IPS-NIHi7 (cell line): ENCODE results near the gene ADM5.
"Not testable (repeated sequence)": the region's sequence is repeated elsewhere in the genome, so short reads cannot be mapped to it uniquely, and the experiment has no call there.

ENCODE experiments used
- DNase-seq: peaks from one replicate; pipeline ENCODE4 v3.0.0; 2012; ENCODE audit warnings: mixed read lengths; ENCODE audit errors: extremely low spot score

ADM5 gene

DNA sequence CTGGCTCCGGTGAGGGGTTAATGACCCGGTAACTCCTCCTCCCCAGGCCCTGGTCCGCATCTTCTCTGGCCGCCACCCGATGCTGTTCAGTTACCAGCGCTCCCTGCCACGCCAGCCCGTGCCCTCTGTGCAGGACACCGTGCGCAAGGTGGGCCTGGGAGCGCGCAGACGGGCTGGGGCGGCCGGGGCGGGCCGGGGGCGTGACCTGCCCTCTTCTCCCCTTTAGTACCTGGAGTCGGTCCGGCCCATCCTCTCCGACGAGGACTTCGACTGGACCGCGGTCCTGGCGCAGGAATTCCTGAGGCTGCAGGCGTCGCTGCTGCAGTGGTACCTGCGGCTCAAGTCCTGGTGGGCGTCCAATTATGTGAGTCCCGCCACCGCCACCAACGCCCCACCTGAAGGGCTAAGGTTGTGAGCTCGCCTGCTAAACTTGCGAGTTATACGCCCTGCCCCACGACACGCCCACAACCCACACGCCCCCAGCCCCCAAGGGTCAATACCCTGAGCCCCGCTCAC is 11.9 kb downstream of the ADM5 start:
- DNase-seq: no peak

DNA sequence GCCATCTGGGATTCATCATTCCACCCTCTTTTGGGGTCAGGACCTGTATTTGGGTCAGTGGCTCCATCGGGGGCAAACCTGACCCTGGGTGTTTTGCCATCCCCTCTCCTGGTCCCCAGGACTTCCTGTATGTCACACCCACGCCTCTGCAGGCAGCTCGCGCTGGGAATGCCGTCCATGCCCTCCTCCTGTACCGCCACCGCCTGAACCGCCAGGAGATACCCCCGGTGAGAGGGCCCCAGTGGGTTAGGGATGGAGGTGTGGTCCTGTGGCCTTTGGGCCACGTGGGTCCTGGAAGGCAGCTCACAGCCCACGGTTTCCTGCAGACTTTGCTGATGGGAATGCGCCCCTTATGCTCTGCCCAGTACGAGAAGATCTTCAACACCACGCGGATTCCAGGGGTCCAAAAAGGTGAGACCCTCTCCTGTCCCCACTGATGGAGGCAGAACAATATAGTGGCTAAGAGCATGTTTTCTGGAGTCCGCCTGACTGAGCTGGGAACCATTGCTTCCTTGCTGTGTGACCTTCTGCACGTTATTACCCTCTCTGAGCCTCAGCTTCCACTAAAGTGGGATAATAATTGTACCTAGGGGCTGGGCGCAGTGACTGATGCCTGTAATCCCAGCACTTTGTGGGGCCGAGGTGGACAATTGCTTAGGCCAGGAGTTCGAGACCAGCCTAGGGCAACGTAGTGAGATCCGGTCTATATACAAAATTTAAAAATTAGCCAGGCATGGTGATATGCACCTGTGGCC is 15.7 kb downstream of the ADM5 start:
- DNase-seq: no peak

DNA sequence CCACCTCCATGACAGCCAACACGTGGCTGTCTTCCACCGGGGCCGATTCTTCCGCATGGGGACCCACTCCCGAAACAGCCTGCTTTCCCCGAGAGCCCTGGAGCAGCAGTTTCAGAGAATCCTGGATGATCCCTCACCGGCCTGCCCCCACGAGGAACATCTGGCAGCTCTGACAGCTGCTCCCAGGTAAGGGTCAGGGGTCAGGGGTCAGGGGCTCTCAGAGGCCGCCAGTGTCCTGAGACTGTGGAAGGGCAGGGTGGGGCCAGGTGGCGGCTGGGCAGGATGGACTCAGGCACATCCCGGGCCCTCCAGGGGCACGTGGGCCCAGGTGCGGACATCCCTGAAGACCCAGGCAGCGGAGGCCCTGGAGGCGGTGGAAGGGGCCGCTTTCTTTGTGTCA is 16.5 kb downstream of the ADM5 start:
- DNase-seq: no peak

DNA sequence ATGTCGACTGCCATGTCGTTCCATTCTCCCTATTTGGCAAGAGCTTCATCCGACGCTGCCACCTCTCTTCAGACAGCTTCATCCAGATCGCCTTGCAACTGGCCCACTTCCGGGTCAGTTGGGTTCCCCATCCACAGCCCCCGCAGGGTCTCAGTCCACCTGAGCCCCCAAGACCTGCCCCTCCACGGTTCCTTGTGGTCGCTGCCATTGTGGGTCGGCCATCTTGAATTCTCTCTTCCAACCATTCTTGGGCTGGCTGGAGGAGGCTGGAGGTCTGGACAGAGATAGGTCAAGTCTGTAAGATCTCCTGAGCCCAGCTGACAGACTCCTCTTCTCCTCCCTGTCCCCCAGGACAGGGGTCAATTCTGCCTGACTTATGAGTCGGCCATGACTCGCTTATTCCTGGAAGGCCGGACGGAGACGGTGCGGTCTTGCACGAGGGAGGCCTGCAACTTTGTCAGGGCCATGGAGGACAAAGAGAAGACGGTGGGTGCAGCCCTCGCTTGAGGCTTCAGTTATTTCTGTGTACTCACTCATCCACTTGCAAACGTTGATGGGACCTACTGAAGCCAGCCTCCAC is 21.1 kb downstream of the ADM5 start:
- no peak for DNase-seq

DNA sequence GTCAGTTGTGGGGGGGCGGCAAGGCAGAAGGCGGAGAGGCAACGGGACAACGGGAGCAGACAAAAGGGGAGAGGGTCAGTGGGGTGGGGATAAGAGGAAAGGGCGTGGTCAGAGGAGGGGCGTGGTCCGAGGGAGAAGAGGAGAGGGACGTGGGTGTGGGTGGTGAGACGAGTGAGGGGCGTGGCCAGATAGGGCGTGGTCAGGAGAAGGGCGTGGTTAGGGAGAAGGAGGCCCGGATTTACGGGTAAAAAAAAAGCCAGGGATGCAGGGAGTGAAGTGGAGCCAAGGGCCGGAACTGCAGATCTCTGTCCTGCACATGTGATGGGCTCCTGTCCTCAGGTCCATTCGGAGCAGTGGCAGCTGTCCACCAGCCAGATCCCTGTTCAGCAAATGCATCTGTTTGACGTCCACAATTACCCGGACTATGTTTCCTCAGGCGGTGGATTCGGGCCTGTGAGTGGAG is 23.0 kb downstream of the ADM5 start:
- DNase-seq: peak; percentile 91

DNA sequence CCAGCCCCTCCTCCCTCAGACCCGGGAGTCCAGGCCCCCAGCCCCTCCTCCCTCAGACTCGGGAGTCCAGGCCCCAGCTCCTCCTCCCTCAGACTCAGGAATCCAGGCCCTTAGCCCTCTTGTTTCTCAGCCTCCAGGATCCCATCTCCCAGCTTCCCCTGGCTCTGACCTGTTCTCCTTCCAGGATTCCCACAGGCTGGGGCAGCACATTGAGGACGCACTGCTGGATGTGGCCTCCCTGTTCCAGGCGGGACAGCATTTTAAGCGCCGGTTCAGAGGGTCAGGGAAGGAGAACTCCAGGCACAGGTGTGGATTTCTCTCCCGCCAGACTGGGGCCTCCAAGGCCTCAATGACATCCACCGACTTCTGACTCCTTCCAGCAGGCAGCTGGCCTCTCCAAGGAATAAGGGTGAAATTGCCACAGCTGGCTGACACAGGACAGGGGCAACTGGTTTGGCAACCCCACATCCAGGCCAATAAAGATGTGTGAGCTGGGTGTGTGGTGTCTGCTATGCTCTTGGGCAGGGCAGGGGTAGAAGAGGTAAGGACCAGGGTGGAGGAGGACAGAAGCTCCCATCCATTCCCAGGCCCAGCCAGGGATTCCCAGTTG is 23.9 kb downstream of the ADM5 start:
- no peak for DNase-seq

DNA sequence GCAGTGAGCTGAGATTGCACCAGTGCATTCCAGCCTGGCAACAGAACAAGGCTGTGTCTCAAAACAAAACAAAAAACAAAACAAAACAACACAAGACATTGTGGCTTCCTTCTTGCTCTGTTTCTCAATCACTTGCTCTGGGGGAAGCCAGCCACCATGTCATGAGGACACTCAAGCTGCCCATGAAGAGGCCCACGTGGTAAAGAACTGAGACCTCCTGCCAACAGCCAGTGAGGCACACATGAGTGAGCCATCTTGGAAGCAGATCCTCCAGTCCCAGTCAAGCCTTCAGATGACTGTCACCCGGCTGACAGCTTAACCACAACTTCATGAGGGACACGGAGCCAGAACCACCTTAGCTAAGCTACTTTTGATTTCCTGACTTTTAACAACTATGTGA is 26.8 kb downstream of the ADM5 start:
- no peak for DNase-seq

DNA sequence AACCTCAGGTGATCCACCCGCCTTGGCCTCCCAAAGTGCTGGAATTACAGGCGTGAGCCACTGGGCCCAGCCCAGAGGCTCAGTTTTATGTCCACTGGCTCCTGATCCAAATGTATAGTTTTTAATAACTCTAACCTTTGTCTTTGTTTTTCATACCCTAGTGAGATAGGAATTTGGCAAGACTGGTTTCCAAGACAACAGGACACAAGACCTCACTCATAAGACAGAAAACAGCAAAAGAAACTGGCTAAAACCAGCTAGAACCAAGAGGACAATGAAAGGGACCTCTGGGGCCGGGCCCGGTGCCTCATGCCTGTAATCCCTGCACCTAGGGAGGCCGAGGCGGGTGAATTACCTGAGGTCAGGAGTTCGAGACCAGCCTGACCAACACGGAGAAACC is 29.1 kb downstream of the ADM5 start:
- no peak for DNase-seq

DNA sequence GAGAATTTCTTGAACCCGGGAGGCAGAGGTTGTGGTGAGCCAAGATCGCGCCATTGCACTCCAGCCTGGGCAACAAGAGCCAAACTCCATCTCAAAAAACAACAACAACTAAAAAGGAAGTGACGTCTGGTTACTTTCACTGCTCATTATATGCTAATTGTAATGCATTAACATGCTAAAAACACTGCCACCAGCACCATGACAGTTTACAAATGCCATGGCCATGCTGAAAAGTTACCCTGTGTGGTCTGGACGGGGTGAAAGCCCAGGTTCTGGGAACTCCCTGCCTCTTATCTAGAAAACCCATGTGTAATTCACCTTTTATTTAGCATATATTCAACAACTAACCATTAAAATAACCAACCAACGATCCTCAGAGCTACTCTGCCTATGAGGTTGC is 29.6 kb downstream of the ADM5 start:
- no peak for DNase-seq

DNA sequence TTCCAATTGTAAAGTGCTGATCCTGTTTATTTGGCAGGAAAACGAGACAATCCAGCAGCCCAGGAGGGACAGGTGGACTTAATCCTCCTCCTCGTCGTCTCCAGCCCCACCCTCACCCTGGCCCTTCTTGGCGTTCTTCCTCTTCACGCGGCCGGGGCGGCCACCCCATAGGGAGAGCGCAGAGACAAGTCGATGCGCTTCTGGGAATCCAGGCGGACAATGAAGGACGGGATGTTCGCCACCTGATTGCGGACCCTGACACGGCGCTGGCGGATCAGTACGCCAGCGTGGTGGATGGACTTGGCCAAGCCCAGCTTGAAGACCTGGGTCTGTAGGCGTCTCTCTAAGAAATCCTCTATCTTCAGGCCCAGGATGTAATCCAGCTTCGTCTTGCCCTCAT is 30.0 kb downstream of the ADM5 start:
- not testable (repeated sequence) for DNase-seq

DNA sequence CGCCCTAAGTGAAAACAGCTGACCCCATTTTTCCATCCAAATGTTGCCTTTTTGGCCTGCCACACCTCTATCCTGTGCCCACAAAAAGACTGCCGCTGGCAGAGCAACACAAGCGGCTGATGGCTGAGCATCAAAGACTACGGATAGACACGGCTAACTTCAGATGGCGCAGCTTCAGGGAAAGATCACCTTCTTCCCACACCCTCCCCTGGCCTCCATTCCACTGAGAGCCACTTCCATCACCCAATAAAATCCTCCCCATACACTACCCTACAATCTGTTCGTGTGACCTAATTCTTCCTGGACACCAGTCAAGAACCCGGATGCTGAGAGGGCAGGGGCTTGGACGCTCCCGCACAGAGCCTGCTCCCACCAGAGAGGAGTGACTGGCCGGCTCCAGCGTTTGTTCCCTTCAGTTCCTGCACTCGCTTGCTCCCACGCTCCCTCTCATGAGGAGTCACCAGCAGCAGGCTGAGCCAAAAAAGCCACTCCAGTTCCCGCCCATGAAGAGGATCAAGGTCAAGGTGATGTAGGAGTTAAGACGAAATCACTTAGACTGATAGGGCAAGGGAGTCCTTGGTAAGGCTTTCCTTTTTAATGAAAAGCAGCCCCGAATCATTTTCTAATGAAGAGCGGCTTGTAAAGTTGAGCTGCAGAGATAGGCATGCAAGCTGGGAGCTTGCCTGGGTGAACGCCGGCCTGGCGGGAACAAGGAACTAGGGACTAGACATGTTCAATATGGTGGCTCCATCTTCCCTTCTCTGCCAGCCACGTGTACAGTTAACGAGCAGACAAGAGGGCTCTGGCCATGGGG is 38.0 kb downstream of the ADM5 start:
- no peak for DNase-seq

DNA sequence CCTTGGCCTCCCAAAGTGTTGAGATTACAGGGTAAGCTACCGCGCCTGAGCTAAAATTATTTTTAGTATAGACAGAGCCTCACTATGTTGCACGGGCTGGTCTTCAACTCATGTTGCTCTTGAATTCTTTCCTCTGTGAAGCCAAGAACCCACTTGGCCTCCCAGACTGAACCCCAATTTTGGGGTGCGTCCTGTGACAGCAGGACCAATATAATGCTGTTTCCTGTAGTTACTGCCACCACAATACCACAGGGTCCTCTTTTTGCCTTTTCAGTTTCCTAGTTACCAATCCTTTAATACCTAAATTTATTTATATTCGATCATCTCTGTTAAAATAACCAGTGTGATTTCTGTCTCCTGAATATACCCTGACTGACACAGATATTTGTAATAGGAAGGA is 40.8 kb downstream of the ADM5 start:
- no peak for DNase-seq

DNA sequence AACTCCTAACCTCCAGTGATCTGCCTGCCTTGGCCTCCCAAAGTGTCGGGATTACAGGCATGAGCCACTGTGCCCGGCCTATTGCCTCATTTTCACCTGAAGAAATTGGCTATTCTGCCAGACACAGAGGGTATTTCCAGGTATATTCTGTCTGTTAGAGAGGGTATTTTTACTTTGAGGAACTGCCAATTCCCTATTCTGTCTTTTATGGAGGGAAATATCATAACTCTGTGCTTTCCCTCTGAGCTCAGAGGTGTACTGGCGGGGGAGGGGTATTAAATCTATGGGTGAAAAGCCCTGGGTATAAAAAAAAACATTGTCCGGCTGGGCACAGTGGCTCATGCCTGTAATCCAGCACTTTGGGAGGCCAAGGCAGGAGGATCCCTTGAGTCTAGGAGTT is 48.9 kb downstream of the ADM5 start:
- no peak for DNase-seq

DNA sequence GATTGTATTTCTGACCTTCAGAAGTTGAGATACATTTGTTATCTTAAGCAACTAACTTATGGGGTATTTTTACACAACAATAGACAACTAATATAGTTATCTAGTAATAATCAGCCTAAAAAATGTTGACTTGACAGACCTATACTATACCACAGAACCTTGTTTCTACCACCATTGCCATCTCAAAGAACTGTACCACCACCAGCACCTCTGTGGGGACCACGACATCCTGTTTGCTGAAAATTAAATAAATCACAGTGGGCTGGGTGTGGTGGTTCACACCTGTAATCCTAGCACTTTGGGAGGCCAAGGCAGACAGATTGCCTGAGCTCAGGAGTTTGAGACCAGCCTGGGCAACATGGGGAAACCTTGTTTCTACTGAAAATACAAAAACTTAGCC is 49.7 kb downstream of the ADM5 start:
- no peak for DNase-seq

DNA sequence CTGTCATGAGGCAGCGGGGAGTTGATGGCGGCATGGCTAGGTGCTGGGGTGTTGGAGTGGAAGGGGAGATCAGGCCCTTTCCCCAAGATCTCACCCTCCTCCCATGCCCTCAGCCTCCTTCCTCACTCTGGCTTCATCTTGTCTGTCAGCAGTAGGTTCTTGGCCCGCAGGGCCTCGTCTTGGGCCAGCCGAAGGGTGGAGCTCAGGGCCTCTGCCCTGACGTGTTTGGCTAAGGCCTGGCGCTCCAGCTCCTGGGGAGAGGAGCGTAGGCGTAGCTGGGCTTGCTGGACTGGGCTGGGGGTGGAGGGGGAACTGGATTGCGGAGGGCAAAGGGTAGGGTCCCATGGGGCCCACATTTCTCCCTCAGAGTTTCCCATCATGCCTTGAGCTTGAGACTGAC is 50.5 kb downstream of the ADM5 start:
- DNase-seq: no peak
